GM23248 (cell line): ENCODE data around the gene FBLN2.

Source experiments
- EZH2 ChIP-seq: fragments of 200-600 bp; sonication (generic); IDR thresholded peaks from 2 replicates; pipeline ENCODE4 v1.6.1; 2018; ENCODE audit warnings: antibody characterized with exemption, mild to moderate bottlenecking; ENCODE audit not compliant: insufficient read depth, poor library complexity, severe bottlenecking
- EZH2phosphoT487 ChIP-seq: fragments of 200-600 bp; sonication (generic); IDR thresholded peaks from 2 replicates; pipeline ENCODE4 v1.6.1; 2018; ENCODE audit warnings: antibody characterized with exemption, moderate library complexity, mild to moderate bottlenecking, low read depth; ENCODE audit not compliant: insufficient read depth

GRCh38 chr3:13566769-13567310 lies 17.9 kb downstream of the FBLN2 start:
- TF ChIP-seq EZH2phosphoT487 (no peak), EZH2 (no peak)
